Kidney (tissue), 14 donors: ENCODE data around the gene ZBTB46. TPM values are rescaled to one million over a fixed set of nuclear protein-coding genes. Genes with fewer than 3 reads are reported as not detected.

Experiments
- DNase-seq, 5 donors: peaks; one replicate each; pipeline ENCODE4 v3.0.0-alpha.2; 2013 to 2020
- FAIRE-seq: peaks from 2 replicates; lab custom pipeline; 2012; peaks lifted over from hg19 to GRCh38; lab: Jason Lieb, UNC
- H3K27ac ChIP-seq, 2 donors: one replicate each; pipeline ENCODE4 v1.7.0; 2013; ENCODE audit warnings: low read depth in 2 of 2, low read length in 2 of 2, inconsistent platforms in 1 of 2
- H3K27me3 ChIP-seq: one replicate; pipeline ENCODE4 v1.7.1; 2013; ENCODE audit warnings: low read length, inconsistent platforms; ENCODE audit not compliant: control insufficient read depth, insufficient read depth
- H3K36me3 ChIP-seq, 3 donors: one replicate each; pipeline versions ENCODE4 v1.7.0 to v1.7.1; 2013; ENCODE audit warnings: low read length in 3 of 3, control low read depth in 1 of 3, inconsistent platforms in 1 of 3; ENCODE audit not compliant: insufficient read depth in 3 of 3, control insufficient read depth in 2 of 3
- H3K4me1 ChIP-seq, 3 donors: one replicate each; pipeline versions ENCODE4 v1.7.0 to v1.7.1; 2013; ENCODE audit warnings: low read length in 3 of 3, inconsistent platforms in 1 of 3, low read depth in 1 of 3; ENCODE audit not compliant: control insufficient read depth in 2 of 3, insufficient read depth in 2 of 3
- H3K4me3 ChIP-seq, 3 donors: one replicate each; pipeline versions ENCODE4 v1.7.0 to v1.8.1; 2013; ENCODE audit warnings: low read length in 3 of 3, control low read depth in 1 of 3, inconsistent platforms in 1 of 3
- H3K9ac ChIP-seq, 3 donors: one replicate each; pipeline versions ENCODE4 v1.7.0 to v1.7.1; 2013; ENCODE audit warnings: low read length in 3 of 3, control low read depth in 1 of 3, inconsistent platforms in 1 of 3
- H3K9me3 ChIP-seq, 3 donors: one replicate each; pipeline versions ENCODE4 v1.7.0 to v1.7.1; 2013; ENCODE audit warnings: low read length in 3 of 3, control low read depth in 1 of 3, inconsistent platforms in 1 of 3; ENCODE audit not compliant: control insufficient read depth in 2 of 3, insufficient read depth in 1 of 3
- intact Hi-C: fragments of 100-400 bp; cut with DNase I; formaldehyde crosslinking; loops from one replicate; pipeline ENCODE4 v1.11.1; 2022
- polyA plus RNA-seq: library from polyadenylated mRNA; stranded (reverse); fragments of 350-450 nt; fragmentation: Illumina TruSeq; extraction: RNeasy Lipid Tissue Mini Kit (QIAGEN cat#74804); gene quantifications from one replicate; pipeline ENCODE4 v1.2.3, GENCODE V29; 2014; ENCODE audit warnings: low read depth, low replicate concordance; ENCODE audit not compliant: insufficient read depth
- total RNA-seq: library from RNA; stranded (reverse); fragmentation: NEBNext Ultra II Directional; extraction: Animal tissue kit (Norgen Biotek cat#: 25700); gene quantifications from one replicate; pipeline ENCODE4 v1.2.1, GENCODE V29; 2021
- TF ChIP-seq, protein P1 (sequence below): IDR thresholded peaks from 3 replicates; pipeline ENCODE4 v1.5.1; 2012; ENCODE audit warnings: mild to moderate bottlenecking, moderate library complexity, borderline replicate concordance; ENCODE audit not compliant: insufficient read depth; ENCODE audit errors: extremely low read depth
- donor health status: control.
- donor health status: control.
- donor health status: control.
- donor health status: control.
- donor health status: control.
- donor health status: DM: yes; HTN: yes; CAD: no.
- donor health status: Normal renal cell carcinoma (clear cell type).

ZBTB46 gene
- total and polyA plus RNA-seq, 2 donors from 2014 or later = 4.5 to 24.0 TPM

DNA sequence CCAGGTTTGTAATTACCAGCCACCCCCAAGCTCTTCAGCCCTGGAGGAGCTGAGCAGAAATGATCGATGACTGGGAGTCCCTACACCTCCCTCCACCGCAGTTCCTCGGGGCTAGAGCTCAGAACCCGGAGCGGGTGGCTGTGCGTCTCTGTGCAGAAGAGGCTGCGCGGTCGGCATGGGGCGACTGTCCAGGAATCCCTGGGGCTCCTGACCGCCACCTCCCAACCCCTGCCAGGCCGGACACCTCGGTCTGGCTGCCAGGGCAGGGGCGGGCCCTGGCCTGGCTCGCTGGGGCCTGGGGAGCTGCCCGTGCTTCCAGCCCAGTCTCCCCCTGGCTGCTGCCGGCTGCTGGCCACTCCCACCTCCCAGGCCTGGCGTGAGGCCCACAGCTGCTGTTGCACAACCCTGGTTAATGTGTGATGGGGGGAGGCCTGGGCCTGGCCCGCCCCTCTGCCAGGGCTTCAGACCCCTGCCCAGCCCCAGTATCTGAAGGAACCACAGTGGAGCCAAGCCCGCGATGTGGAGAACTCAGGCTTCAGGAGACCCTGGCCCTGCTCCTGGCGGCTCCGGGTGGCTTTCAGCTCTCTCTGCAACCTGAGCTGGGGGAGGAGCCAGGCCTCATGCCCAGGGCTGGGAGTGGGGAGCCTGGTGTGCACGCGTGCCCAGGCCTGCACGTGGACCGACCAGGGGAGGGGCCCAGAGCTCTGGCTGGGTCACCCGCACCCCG is 90.3 kb downstream of the ZBTB46 start:
- DNase-seq (peak; percentile 90 to 97 (median 93)), FAIRE-seq (no peak)
- Histone ChIP-seq H3K27ac (peak overlapping the region; percentile 89 to 92), H3K27me3 (no peaks in the 10 kb centered on the region), H3K9ac (peak overlapping the region; percentile 42 to 80 (median 69)), H3K36me3 (peaks cover 0 to 13% (median 2%) of the 10 kb centered on the region in 3 donors), H3K4me1 (peaks cover 0 to 16% (median 5%) of the 10 kb centered on the region in 3 donors), H3K9me3 (no peaks in the 10 kb centered on the region), H3K4me3 (peak overlapping the region; percentile 54 to 71 (median 62))
- TF ChIP-seq, protein P1, sequence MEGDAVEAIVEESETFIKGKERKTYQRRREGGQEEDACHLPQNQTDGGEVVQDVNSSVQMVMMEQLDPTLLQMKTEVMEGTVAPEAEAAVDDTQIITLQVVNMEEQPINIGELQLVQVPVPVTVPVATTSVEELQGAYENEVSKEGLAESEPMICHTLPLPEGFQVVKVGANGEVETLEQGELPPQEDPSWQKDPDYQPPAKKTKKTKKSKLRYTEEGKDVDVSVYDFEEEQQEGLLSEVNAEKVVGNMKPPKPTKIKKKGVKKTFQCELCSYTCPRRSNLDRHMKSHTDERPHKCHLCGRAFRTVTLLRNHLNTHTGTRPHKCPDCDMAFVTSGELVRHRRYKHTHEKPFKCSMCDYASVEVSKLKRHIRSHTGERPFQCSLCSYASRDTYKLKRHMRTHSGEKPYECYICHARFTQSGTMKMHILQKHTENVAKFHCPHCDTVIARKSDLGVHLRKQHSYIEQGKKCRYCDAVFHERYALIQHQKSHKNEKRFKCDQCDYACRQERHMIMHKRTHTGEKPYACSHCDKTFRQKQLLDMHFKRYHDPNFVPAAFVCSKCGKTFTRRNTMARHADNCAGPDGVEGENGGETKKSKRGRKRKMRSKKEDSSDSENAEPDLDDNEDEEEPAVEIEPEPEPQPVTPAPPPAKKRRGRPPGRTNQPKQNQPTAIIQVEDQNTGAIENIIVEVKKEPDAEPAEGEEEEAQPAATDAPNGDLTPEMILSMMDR = no peak
- intact Hi-C loops = no loop called here

DNA sequence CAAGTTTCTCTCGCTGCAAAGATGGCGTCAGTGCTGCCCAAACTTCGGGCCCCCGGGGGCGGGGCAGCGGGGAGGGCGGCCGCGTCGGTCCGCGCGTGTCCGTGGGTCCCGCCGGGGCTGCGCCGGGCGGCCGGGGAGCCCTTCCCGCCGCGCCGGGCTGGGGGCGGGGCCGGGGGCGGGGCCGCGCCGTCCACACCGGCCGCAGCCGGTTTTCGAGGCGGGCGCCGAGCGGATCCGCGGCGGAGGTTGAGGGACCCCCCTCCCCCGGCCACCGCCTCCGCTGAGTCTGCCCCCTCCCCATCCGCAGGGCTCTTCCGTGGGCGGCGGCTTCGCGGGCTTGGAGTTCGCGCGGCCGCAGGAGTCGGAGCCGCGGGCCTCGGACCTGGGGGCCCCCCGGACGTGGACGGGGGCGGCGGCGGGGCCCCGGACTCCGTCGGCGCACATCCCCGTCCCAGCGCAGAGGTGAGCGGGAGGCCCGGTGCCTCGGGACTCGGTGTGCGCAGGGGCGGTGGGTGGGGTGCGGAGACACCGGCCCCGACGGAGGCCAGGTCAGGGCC is 90.9 kb downstream of the ZBTB46 start:
- FAIRE-seq (no peak), DNase-seq (peak; percentile 48 to 91 (median 72))
- peak overlapping the region; percentile 54 to 71 (median 62) for H3K4me3 ChIP-seq
- TF ChIP-seq, protein P1 = no peak
- peaks cover 0 to 16% (median 5%) of the 10 kb centered on the region in 3 donors for H3K4me1 ChIP-seq
- H3K27ac ChIP-seq = peak overlapping the region; percentile 89 to 92
- H3K9me3 ChIP-seq = no peaks in the 10 kb centered on the region
- intact Hi-C loops = no loop called here
- H3K36me3 ChIP-seq = peaks cover 0 to 13% (median 2%) of the 10 kb centered on the region in 3 donors
- no peaks in the 10 kb centered on the region for H3K27me3 ChIP-seq
- peak overlapping the region in 2 of 3 donors; percentile 42 to 69 for H3K9ac ChIP-seq

DNA sequence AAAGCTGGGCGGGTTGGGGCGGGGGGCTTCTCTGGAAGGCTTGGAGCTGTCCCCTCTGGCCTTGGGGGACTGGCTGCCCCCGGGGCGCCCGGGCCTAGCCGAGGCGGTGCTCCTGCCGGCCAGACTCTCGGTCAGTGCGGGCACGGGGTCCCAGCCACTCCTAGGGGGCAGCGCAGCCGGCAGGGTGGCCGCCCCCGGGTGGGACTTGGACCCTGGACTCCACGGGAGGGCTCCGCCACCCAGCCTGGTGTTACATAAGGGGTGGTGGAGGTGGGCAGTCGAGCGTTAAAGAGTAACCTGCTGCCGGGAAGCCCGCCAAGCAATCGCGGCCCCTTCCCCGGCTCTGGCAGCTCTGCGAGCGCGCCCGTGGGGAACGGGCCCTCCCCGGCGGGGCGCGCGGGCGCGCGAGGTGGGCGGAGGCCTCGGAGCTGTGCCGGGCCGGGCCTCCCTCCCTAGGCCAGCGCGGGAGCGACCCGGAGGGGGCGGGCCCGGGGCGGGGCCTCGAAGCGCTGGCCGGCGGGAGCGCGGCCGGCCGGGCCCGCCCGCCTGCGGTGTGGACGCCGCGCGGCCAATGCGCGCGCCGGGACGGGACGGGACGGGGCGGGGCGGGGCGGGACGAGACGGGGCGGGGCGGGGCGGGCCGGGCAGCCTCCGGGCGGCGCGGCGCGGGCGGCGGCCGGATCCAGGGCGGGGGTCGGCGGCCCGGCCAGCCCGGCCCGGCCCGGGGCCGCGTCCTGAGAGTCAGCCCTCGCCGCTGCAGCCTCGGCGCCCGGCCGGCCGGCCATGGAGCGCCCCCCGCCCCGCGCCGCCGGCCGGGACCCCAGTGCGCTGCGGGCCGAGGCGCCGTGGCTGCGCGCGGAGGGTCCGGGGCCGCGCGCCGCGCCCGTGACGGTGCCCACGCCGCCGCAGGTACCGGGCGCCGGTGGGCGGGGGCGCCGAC is 91.7 kb downstream of the ZBTB46 start, which contains the start of gene SLC2A4RG:
TSS of gene SLC2A4RG (plus strand) at position 647 of the 940 bp plus-strand sequence. CDS start at position 784, 137 bp downstream.
- peak; percentile 79 to 95 (median 91) for DNase-seq

More for the DNA sequence above, 91.7 kb downstream of the ZBTB46 start, which contains the start of gene SLC2A4RG:
- Histone ChIP-seq H3K27ac (peak within 1 kb of the TSS; percentile 89 to 92), H3K9ac (peak within 1 kb of the TSS; percentile 42 to 80 (median 69)), H3K27me3 (no peaks in the 10 kb centered on the region), H3K36me3 (peaks cover 0 to 13% (median 2%) of the 10 kb centered on the region in 3 donors), H3K9me3 (no peaks in the 10 kb centered on the region), H3K4me3 (peak within 1 kb of the TSS; percentile 54 to 71 (median 62)), H3K4me1 (peaks cover 0 to 16% (median 0%) of the 10 kb centered on the region in 3 donors)
- TF ChIP-seq, protein P1 = no peak
- no peak for FAIRE-seq
- intact Hi-C loops = no loop called here
